Neural progenitor cell (in vitro differentiated cells): ENCODE data around the gene PREX1. TPM values are rescaled to one million over a fixed set of nuclear protein-coding genes. Genes with fewer than 3 reads are reported as not detected.

Experiments
- DNase-seq: peaks from one replicate; pipeline ENCODE4 v3.0.0-alpha.2; 2016; ENCODE audit warnings: low spot score
- H2AFZ ChIP-seq: fragments of 200-600 bp; sonication (generic); replicated peaks from 2 replicates; pipeline ENCODE4 v1.6.1; 2016; ENCODE audit warnings: antibody characterized with exemption
- H3F3A ChIP-seq: fragments of 200-600 bp; sonication (generic); 2 replicates; pipeline ENCODE4 v1.6.1; 2016; ENCODE audit warnings: antibody characterized with exemption, low read depth
- H3K27ac ChIP-seq: fragments of 200-600 bp; sonication (generic); 2 replicates; pipeline ENCODE4 v1.5.1; 2016; ENCODE audit warnings: mild to moderate bottlenecking
- H3K27me3 ChIP-seq: fragments of 200-600 bp; sonication (generic); 2 replicates; pipeline ENCODE4 v1.6.1; 2016; ENCODE audit warnings: mild to moderate bottlenecking, moderate library complexity
- H3K36me3 ChIP-seq: fragments of 200-600 bp; sonication (generic); 2 replicates; pipeline ENCODE4 v1.5.1; 2016
- H3K4me1 ChIP-seq: fragments of 200-600 bp; sonication (generic); 2 replicates; pipeline ENCODE4 v1.6.1; 2016; ENCODE audit warnings: mixed run types
- H3K4me2 ChIP-seq: fragments of 200-600 bp; sonication (generic); 2 replicates; pipeline ENCODE4 v1.6.1; 2016
- H3K4me3 ChIP-seq: fragments of 200-600 bp; sonication (generic); 2 replicates; pipeline ENCODE4 v1.5.1; 2016
- H3K79me2 ChIP-seq: fragments of 200-600 bp; sonication (generic); 2 replicates; pipeline ENCODE4 v1.6.1; 2016; ENCODE audit warnings: low read depth
- H3K9ac ChIP-seq: fragments of 200-600 bp; sonication (generic); 2 replicates; pipeline ENCODE4 v1.6.1; 2016
- H3K9me3 ChIP-seq: fragments of 200-600 bp; sonication (generic); 2 replicates; pipeline ENCODE4 v1.5.1; 2016; ENCODE audit warnings: low read depth
- H4K20me1 ChIP-seq: fragments of 200-600 bp; sonication (generic); 2 replicates; pipeline ENCODE4 v1.6.1; 2016; ENCODE audit warnings: low read depth
- H3K27ac Mint-ChIP-seq: 3 replicates; pipeline ENCODE4 v1.8.0; 2021; ENCODE audit warnings: mixed read lengths
- H3K27me3 Mint-ChIP-seq: 2 replicates; pipeline ENCODE4 v1.8.0; 2022; ENCODE audit warnings: low read depth, mild to moderate bottlenecking, inconsistent platforms, moderate library complexity, mixed read lengths; ENCODE audit not compliant: insufficient read depth
- H3K36me3 Mint-ChIP-seq: 3 replicates; pipeline ENCODE4 v1.8.0; 2021; ENCODE audit warnings: mixed read lengths
- H3K4me1 Mint-ChIP-seq: 3 replicates; pipeline ENCODE4 v1.8.0; 2021; ENCODE audit warnings: mixed read lengths
- H3K4me3 Mint-ChIP-seq: 3 replicates; pipeline ENCODE4 v1.8.0; 2021; ENCODE audit warnings: mild to moderate bottlenecking, moderate library complexity, mixed read lengths
- H3K9me3 Mint-ChIP-seq: 3 replicates; pipeline ENCODE4 v1.8.0; 2020; ENCODE audit warnings: mixed read lengths
- EZH2 ChIP-seq: fragments of 200-600 bp; sonication (generic); IDR thresholded peaks from 2 replicates; pipeline ENCODE4 v1.6.1; 2017; ENCODE audit warnings: antibody characterized with exemption, mild to moderate bottlenecking, moderate library complexity
- EZH2phosphoT487 ChIP-seq: fragments of 200-600 bp; sonication (generic); IDR thresholded peaks from 2 replicates; pipeline ENCODE4 v1.6.1; 2017; ENCODE audit warnings: antibody characterized with exemption
- total RNA-seq: library from RNA; depleted of rRNA; stranded (reverse); fragments of >200 nt; gene quantifications from 2 replicates; pipeline ENCODE4 v1.2.3, GENCODE V29; 2015; ENCODE audit warnings: low replicate concordance
- TF ChIP-seq, protein P1 (sequence below): fragments of 200-600 bp; sonication (generic); IDR thresholded peaks from 2 replicates; pipeline ENCODE4 v1.5.1; 2017; ENCODE audit warnings: antibody characterized with exemption, mild to moderate bottlenecking

The PREX1 gene
- total RNA-seq, 1 donor from 2014 or later = 4.5 TPM

DNA sequence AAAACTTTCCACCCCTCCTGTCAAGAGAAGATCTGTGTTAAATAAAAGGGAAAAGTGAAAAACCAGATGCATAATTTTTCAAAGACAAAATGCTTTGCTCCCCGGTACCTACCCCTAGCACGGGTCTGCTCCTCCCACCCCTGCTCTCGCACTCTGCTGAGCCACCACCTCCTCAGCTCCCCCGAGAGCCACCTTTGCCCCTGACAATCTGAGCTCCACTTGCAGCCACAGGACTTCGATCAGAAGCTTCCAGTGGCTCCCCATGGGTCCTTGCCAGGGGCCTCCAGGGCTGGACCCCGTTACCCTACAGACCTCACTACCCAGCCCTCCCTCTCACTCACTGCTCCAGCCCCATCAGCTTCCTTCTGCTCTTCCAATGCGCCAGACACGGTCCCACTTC lies 171.7 kb downstream of the PREX1 start:
- Histone ChIP-seq H3K4me3 (no peak overlapping the region), H3K27ac (no peak overlapping the region), H3K27me3 (no peaks in the 10 kb centered on the region), H3K4me1 (no peaks in the 10 kb centered on the region), H4K20me1 (no peaks in the 10 kb centered on the region), H3K36me3 (no peaks in the 10 kb centered on the region), H3K9me3 (no peaks in the 10 kb centered on the region), H3K79me2 (no peaks in the 10 kb centered on the region), H3F3A (no peaks in the 10 kb centered on the region), H2AFZ (no peak overlapping the region), H3K9ac (no peak overlapping the region), H3K4me2 (no peak overlapping the region)
- no peak for DNase-seq
- H3K4me3 Mint-ChIP-seq = no peak overlapping the region
- H3K9me3 Mint-ChIP-seq = peaks cover 6% of the 10 kb centered on the region
- peaks cover 3% of the 10 kb centered on the region for H3K4me1 Mint-ChIP-seq
- H3K27me3 Mint-ChIP-seq = peaks cover 10% of the 10 kb centered on the region
- H3K36me3 Mint-ChIP-seq = peaks cover 38% of the 10 kb centered on the region
- TF ChIP-seq, protein P1, sequence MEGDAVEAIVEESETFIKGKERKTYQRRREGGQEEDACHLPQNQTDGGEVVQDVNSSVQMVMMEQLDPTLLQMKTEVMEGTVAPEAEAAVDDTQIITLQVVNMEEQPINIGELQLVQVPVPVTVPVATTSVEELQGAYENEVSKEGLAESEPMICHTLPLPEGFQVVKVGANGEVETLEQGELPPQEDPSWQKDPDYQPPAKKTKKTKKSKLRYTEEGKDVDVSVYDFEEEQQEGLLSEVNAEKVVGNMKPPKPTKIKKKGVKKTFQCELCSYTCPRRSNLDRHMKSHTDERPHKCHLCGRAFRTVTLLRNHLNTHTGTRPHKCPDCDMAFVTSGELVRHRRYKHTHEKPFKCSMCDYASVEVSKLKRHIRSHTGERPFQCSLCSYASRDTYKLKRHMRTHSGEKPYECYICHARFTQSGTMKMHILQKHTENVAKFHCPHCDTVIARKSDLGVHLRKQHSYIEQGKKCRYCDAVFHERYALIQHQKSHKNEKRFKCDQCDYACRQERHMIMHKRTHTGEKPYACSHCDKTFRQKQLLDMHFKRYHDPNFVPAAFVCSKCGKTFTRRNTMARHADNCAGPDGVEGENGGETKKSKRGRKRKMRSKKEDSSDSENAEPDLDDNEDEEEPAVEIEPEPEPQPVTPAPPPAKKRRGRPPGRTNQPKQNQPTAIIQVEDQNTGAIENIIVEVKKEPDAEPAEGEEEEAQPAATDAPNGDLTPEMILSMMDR = no peak
- TF ChIP-seq EZH2 (no peak), EZH2phosphoT487 (no peak)
- H3K27ac Mint-ChIP-seq = no peak overlapping the region

DNA sequence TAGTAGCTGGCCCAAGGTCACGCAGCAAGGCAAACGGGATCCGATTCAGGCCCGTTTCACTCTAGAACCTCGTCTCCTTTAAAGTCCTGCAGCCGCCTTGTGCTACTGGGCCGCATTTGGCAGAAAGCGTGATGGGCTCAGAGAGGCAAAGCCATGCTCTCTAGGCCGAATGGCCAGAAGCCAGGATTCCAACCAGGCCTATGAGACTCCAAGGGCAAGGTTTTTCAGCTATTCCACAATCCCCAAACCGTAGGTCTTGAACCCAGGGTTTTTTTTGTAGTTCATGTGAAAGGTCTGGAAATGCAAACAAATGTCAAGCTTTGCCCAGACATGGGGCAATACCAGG lies 174.1 kb downstream of the PREX1 start:
- no peaks in the 10 kb centered on the region for H3K27me3 ChIP-seq
- no peaks in the 10 kb centered on the region for H3F3A ChIP-seq
- H3K9ac ChIP-seq = no peak overlapping the region
- no peak for DNase-seq
- H3K4me3 Mint-ChIP-seq = no peak overlapping the region
- no peak for TF ChIP-seq EZH2phosphoT487
- TF ChIP-seq EZH2 = no peak
- TF ChIP-seq, protein P1 = no peak
- peaks cover 35% of the 10 kb centered on the region for H3K36me3 Mint-ChIP-seq
- no peak overlapping the region for H3K27ac ChIP-seq
- H3K4me2 ChIP-seq = no peak overlapping the region
- H4K20me1 ChIP-seq = no peaks in the 10 kb centered on the region
- no peaks in the 10 kb centered on the region for H3K36me3 ChIP-seq
- H3K4me3 ChIP-seq = no peak overlapping the region
- peaks cover 3% of the 10 kb centered on the region for H3K4me1 Mint-ChIP-seq
- H3K27me3 Mint-ChIP-seq = peaks cover 10% of the 10 kb centered on the region
- H3K79me2 ChIP-seq = no peaks in the 10 kb centered on the region
- H3K9me3 Mint-ChIP-seq = no peaks in the 10 kb centered on the region
- H3K9me3 ChIP-seq = no peaks in the 10 kb centered on the region
- H3K27ac Mint-ChIP-seq = no peak overlapping the region
- H3K4me1 ChIP-seq = no peaks in the 10 kb centered on the region
- H2AFZ ChIP-seq = no peak overlapping the region

DNA sequence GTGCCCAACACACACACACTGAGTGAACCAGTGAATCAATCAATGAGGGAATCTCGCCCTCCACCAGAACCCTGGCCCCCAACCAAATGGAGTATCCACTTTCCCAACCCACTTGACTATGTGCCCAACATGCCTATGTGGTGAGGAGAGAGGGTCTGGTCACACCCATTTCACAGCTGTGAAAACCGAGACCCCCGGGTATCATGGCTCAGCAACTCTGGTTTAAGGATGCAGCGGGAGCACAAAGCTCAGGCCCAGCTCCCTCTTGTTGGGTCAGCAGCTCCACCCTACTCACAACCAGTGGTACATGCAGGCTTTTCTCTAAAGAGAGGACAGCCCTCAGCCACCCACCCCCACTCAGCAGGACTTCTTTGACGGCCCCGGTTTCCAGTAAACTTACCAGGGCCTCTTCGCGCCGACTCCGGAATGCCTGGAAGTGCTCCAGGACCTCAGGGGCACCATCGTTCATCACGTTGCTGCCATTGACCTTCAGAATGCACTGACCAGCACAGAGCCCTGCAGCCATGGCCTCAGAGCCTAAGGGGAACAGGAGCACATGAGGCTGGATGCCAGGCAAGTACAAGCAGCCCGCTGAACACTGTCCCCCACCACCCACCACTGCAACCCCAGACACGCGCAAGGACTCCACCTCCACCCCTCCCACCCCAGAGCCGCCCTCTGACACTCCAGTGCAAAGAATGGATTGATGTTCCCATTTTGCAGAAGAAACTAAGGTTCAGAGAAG lies 174.7 kb downstream of the PREX1 start:
- no peak for DNase-seq
- H3K36me3 ChIP-seq = no peaks in the 10 kb centered on the region
- H3F3A ChIP-seq = no peaks in the 10 kb centered on the region
- peaks cover 35% of the 10 kb centered on the region for H3K36me3 Mint-ChIP-seq
- no peaks in the 10 kb centered on the region for H3K27me3 ChIP-seq
- no peaks in the 10 kb centered on the region for H4K20me1 ChIP-seq
- no peak overlapping the region for H3K9ac ChIP-seq
- H3K9me3 ChIP-seq = no peaks in the 10 kb centered on the region
- no peaks in the 10 kb centered on the region for H3K4me1 ChIP-seq
- no peak overlapping the region for H3K27ac ChIP-seq
- no peak overlapping the region for H3K27ac Mint-ChIP-seq
- H2AFZ ChIP-seq = no peak overlapping the region
- no peaks in the 10 kb centered on the region for H3K9me3 Mint-ChIP-seq
- no peaks in the 10 kb centered on the region for H3K79me2 ChIP-seq
- peaks cover 11% of the 10 kb centered on the region for H3K27me3 Mint-ChIP-seq
- TF ChIP-seq EZH2 = no peak
- TF ChIP-seq, protein P1 = no peak
- no peak for TF ChIP-seq EZH2phosphoT487
- no peak overlapping the region for H3K4me3 ChIP-seq
- H3K4me1 Mint-ChIP-seq = peaks cover 3% of the 10 kb centered on the region
- H3K4me3 Mint-ChIP-seq = no peak overlapping the region
- no peak overlapping the region for H3K4me2 ChIP-seq
